HG03175 (cell line): ENCODE results near the gene PSMB11.
A peak's percentile ranks its signal among the peaks of the same experiment; 100 is the strongest.

ENCODE experiments used
- ATAC-seq: cut with Tn5 transposase; IDR thresholded peaks from one replicate; pipeline ENCODE4 v1.9.1; 2021; ENCODE audit warnings: mild to moderate bottlenecking, moderate library complexity; ENCODE audit not compliant: unreplicated experiment

The PSMB11 gene

GRCh38 chr14:23041729-23042128 lies 283 bp upstream of the PSMB11 start:
- ATAC-seq, result no peak

DNA sequence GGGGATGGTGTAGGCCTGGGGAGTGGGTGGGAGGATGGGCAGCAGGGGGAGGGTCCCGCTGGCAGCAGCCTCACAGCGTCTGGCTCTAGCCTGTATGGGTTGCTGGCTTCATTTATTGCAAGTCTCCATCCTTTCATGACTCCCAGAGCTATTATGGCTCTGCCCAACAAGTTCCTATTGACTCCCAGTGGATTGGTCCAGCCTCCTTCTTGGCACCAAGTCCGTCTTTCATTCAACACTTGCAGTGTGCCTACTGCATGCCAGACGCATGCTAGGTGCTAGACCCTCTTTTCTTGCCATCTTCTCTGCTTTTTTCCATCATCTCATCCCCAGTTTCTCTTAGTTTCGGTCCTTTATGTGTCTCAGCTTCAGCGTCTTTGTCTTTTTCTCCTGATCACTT lies 1.1 kb downstream of the PSMB11 start:
- no peak for ATAC-seq

GRCh38 chr14:23043754-23044153 lies 1.7 kb downstream of the PSMB11 start:
- ATAC-seq, result no peak

- ATAC-seq, result no peak
Measured at GRCh38 chr14:23044840-23045239, 2.8 kb downstream of the PSMB11 start.

DNA sequence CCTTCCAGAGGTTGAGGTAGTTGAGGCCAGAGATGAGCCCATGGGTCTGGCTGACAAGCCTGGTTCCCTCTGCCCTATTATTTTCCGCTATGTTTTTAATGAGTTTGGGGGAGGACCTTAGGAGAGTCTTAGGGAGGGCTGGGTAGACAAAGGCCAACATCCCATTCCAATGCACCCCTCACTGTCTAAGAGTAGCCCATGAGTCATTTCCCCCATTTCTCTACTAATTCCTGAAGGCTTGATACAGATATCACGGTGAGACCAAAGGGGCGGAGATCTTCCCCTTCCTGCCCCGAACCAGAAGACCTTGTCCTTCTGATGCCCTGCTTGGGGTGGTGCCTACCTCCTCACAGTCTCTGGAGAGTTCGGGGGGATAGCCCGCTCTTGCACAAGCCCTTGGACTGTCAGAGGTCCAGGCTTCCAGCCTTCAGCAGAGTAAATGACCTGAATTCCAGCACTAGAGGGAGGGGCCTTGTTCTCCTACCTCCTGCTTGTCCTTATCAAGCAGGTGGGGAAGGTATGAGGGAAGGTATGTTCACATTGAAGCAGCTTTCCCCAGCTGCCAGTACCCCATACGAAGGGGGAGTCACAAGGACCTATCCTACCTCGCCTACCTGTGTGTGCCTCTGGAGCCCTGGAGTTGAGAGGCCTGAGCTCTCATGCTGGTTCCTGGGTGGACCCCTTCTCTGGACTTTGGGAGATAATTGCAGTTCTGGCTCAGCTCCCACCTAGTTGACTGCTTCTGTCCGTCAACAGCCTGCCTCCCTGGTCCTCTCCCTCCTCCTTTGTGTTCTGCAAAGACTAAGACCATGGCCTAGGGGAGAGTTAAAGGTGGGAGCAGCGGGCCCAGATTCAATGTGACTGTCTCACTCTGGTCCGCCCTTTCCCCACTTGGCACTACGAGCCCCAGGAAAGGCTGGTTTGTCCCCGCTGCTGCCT lies 3.7 kb downstream of the PSMB11 start:
- ATAC-seq, result no peak

DNA sequence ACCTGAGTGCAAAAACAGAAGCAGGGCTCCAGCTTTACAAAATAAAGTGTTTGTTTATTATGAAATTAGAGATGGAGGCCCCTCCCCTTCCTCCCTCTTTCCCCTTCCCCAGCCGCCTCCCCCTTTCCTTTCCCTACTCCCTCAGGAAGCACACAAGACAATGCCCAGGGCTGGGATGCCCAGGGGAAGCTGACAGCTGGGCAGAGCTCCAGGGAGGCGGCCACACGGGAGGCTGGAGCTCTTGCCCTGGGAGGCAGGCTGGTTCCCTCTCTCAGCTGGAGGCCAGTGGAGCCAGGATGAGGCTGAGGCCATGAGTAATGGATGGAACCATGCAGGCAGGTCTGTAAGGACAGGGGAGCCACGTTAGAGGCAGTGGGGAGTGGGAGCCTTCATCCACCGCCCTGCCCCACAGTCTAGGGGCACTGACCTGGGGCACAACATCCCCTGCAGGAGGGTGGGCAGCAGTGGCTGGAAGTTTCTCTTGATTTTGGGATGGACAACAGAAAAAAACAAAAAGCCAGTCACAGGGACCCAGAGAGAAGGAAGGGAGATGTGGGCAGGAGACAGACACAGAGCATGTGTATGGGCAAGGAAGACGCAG lies 5.1 kb downstream of the PSMB11 start:
- ATAC-seq, result no peak

DNA sequence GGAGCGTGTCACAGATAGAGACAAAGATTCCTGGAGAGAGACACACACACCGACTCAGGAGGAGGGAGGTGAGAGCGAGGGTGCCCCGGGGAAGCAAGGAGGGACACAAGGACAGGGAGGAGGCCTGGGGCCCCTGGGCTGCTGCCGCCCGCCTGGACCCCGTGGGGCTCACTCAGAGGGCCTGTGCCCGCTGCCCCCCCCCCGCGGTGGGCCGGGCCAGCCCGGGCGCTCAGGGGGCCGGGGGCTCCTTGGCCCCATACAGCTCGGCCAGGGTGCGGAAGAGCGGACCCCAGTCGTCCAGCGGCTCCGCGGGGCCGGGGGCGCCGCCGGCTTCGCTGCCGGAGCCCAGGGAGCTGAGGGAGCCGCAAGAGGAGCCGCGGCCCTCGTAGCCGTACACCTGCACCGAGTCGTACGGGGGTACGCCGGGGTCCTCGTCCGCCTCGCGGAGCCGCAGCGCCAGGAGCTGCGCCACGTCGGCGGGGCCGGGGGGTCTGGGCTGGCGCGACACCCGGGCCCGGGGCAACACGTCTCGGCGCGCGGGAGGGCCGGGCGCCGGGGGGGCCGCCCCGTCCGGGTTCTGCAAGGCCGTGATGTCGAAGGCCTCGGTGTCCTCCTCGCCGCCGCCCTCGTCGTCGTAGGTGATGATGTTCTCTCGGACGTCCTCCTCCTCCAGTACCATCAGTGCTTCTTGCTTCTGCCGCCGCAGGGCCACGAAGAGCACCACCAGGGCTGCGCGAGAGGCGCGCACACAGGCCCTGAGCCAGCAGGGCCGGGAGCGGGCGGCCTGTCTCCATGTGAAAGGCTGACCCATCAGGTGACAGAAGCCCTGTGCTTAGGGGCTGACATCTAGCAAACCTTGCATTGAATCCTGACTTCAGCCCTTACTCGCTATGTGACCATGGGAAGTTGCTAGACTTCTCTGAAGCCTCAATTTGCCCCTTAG lies 6.0 kb downstream of the PSMB11 start:
- no peak for ATAC-seq

- no peak for ATAC-seq
Measured at GRCh38 chr14:23049011-23049410, 7.0 kb downstream of the PSMB11 start.

DNA sequence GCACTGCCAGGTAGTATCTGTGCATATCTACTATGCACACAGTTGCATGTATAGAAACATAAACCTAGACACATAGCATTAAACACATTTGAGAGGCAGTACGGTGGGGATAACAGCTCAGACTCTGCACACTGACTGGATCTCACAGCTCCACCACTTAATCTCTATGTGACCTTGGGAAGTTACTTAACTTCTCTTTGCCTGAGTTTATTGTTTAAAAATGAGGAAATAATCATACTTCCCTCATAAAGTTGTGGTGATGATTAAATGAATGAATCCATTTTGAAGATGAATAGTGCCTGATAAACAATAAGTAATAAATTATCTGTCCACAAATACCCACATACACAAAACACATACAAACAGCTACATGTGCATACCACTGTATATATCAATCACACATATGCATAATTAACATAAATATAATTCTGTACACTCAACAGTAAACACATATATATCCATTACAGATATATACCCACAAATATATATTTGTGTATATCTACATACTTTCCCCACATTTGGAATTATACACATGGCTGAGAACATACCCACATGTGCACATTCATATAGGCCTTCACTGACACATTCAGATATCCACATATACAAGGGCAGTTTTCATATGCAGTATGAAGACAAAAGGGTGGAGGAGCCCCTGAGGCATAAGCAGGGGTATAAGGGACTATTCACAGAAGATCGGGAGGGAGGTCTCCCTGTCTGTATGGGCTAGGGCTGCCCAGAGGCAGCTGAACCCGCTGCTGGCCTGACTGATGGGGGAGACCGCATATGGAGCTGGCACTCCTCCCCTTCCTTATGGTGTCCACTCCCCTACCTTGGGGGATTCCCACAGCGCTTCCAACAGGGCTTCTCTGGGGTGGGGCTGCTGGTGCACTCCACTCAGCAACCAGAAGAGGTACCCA lies 9.4 kb downstream of the PSMB11 start:
- no peak for ATAC-seq

DNA sequence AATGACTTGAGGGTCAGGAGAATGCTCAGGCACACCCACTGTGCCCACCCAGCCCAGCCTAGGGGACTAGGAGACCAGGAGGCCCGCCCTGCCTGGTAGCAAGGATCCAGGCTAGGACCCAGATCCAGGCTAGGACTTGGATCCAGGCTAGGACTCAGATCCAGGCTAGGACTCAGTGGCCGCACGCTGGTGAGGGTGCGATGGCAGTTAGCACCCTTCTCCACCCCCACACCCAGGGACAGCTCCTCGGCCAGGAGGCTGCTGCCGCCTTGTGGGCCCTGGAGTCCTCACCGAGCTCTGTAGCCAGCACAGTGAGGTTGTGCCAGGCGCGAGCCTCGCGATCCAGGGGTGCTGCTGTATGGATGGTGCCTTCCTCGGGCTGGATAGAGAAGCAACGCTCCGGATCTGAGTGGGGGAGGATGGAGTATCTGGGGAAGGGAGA lies 10.2 kb downstream of the PSMB11 start:
- ATAC-seq, result no peak

DNA sequence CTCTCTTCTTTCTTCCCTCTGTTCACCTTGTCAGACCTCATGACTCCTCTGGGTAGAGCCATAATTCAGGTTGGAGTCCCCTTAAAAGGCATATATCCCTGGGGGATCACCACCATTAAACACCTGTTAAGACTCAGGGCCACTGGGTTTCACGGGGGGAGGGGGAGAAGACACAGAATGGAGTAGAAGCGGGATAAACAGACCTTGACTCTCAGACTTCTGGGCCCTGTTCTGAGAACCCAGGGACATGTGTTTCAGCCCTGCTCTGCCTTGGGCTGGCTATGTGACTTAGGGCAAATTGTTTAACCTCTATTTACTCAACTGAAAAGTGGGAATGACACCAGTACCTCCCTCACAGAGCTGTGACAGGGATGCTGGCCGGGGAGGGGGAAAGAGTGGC lies 10.7 kb downstream of the PSMB11 start:
- no peak for ATAC-seq

DNA sequence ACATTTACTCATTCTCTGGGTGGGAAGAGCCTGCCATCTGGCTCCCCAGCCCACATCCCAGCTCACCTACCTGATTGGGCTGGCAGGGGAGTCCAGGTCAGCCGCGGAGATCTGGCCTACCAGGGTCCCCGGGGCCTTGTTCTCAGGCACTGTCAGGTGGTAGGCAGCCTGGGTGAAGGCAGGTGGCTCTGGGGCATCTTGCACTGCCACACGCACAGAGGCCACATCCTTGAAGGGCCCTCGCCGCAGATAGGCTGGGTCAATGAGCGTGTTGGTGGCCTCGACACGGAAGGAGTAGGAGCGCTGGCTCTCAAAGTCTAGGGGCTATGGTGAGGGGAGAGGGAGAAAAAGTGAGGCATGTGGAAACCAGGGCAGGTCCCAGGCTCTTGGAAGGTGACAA lies 11.4 kb downstream of the PSMB11 start:
- ATAC-seq, result no peak

GRCh38 chr14:23054000-23054811 lies 12.2 kb downstream of the PSMB11 start:
- ATAC-seq, result no peak

- ATAC-seq, result no peak
Measured at GRCh38 chr14:23055147-23055550, 13.1 kb downstream of the PSMB11 start.

- ATAC-seq, result no peak
Measured at GRCh38 chr14:23055621-23056144, 13.7 kb downstream of the PSMB11 start.

DNA sequence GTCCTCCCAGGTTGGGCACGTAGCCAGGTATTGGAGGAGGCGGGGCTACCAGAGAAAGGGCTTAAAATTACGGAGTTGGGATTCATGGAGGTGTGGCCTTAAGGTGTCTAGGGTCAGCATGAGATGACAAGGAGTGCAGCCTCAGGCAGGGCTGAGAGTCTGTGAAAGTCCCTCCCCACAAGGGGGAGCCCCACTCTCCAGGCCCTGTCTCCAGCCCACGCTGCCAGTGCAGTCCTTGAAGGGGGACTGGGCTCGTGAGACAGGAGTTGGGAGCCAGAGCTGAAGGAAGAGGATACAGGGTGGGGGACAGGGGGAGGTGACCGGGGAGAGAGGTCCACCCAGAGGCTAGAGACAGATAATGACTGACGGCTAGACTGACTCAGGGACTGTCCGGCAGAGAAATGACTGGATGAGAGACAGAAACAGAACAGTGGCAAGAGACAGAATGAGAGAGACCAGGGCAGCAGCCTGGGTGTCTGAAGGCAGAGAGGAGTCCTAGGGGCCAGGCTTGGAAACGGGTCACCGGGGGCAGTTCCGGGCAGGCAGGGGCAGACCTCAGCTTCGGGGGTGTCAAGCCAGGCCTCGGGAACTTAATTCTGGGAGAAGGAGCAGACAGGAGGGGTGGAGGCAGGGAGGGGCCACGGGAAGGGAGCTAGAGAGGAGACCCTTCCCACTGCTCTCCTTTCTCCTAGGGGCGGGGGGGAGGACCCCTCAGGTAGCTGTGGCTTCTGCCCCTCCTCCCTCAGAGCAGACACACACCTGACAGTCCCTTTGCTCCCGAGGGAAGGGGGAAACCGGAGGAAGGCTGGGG lies 14.3 kb downstream of the PSMB11 start:
- ATAC-seq, result no peak

DNA sequence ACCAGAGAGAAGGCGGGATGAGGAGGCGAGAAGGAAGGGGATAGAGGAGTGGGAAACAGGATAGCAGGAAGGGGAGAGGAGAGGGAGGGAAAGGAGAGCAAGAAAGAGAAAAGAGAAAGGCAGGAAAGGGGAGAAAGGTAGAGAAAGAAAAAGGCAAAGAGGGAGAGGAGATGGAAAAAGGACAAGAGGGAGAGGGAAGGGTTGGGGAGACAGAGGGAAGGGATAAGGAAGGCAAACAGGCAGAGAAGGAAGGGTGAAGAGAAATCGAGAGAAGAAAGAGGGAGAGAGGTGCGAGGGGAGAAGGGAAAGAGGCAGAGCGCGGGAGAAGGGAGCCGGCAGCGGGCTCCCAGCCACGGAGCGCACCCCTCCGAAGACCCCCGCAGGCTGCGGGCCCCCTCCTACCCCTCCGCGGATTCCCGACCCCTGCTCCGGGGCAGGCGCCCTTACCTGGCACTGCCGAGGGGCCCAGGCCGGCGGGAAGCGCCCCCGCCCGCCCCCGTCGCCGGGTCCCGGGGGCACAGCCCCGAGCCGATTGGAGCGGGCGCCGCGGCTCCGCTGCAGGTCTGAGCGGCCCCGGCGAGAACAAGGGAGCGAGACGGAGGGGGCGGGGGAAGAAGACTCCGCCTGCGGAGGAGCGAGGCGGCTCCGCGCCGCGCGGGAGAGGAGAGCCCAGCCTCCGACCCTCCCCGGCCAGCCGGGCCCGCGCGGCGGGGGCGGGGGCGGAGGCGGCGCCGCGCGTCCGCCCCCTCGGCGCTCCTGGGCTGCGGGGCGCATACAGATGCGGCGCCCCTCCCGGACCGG lies 15.1 kb downstream of the PSMB11 start, which contains the start of gene CDH24:
Gene CDH24, minus strand, starts transcription at position 565 of the 801 bp plus-strand sequence. CDS start 1,787 bp downstream, outside the sequence.
- peak; percentile 53 for ATAC-seq
